Measurements from ENCODE around the gene KCNG4. TPM values are rescaled to one million over a fixed set of nuclear protein-coding genes. Genes with fewer than 3 reads are reported as not detected.

The KCNG4 gene
- total RNA-seq, 1 donor from 2014 or later = not detected

GRCh38 chr16:84227548-84227947 is 12.3 kb downstream of the KCNG4 start:
- TF ChIP-seq, protein P1, sequence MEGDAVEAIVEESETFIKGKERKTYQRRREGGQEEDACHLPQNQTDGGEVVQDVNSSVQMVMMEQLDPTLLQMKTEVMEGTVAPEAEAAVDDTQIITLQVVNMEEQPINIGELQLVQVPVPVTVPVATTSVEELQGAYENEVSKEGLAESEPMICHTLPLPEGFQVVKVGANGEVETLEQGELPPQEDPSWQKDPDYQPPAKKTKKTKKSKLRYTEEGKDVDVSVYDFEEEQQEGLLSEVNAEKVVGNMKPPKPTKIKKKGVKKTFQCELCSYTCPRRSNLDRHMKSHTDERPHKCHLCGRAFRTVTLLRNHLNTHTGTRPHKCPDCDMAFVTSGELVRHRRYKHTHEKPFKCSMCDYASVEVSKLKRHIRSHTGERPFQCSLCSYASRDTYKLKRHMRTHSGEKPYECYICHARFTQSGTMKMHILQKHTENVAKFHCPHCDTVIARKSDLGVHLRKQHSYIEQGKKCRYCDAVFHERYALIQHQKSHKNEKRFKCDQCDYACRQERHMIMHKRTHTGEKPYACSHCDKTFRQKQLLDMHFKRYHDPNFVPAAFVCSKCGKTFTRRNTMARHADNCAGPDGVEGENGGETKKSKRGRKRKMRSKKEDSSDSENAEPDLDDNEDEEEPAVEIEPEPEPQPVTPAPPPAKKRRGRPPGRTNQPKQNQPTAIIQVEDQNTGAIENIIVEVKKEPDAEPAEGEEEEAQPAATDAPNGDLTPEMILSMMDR (IDR thresholded peaks at IDR 0.05) = no peak
- no peaks in the 10 kb centered on the region for H3K36me3 Mint-ChIP-seq (ENCODE audit: unreplicated experiment)
- no peak for DNase-seq (ENCODE audit: extremely low spot score, unreplicated experiment)
- peaks cover 21% of the 10 kb centered on the region for H3K4me1 Mint-ChIP-seq (ENCODE audit: unreplicated experiment)
- H3K27ac Mint-ChIP-seq (ENCODE audit: unreplicated experiment) = no peak overlapping the region
- H3K4me3 Mint-ChIP-seq (ENCODE audit: unreplicated experiment) = no peak overlapping the region
- H3K27me3 Mint-ChIP-seq (ENCODE audit: unreplicated experiment) = peaks cover 44% of the 10 kb centered on the region
- no peaks in the 10 kb centered on the region for H3K9me3 Mint-ChIP-seq (ENCODE audit: unreplicated experiment)

- TF ChIP-seq, protein P1 (IDR thresholded peaks at IDR 0.05) = no peak
- Mint-ChIP-seq H3K9me3 (ENCODE audit: unreplicated experiment) (no peaks in the 10 kb centered on the region), H3K36me3 (ENCODE audit: unreplicated experiment) (no peaks in the 10 kb centered on the region), H3K27ac (ENCODE audit: unreplicated experiment) (no peak overlapping the region), H3K27me3 (ENCODE audit: unreplicated experiment) (peaks cover 44% of the 10 kb centered on the region), H3K4me3 (ENCODE audit: unreplicated experiment) (no peak overlapping the region), H3K4me1 (ENCODE audit: unreplicated experiment) (peaks cover 21% of the 10 kb centered on the region)
- DNase-seq (ENCODE audit: extremely low spot score, unreplicated experiment) = no peak
Measured at GRCh38 chr16:84226026-84226425, 13.8 kb downstream of the KCNG4 start.

DNA sequence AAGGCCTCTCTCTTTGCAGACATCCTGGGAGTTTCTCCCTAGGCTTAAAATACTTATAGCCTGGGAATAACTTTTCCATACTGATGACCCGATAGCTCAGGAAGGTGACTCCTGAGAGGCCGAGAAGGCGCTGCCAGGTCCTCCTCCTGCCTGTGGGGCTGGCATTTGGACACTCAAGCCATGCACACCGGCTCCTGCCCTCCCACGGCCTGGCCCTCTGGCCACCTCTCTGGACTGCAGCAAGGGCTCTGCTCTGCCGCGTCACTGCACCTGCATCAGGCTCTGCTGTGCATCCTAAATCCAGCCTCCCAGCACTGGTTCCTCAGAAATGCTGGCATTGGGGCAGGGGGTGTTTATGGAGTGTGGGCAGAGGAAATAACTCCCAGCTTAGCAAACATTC is 14.2 kb downstream of the KCNG4 start:
- no peaks in the 10 kb centered on the region for H3K9me3 Mint-ChIP-seq (ENCODE audit: unreplicated experiment)
- no peak overlapping the region for H3K27ac Mint-ChIP-seq (ENCODE audit: unreplicated experiment)
- no peak for DNase-seq (ENCODE audit: extremely low spot score, unreplicated experiment)
- no peak overlapping the region for H3K4me3 Mint-ChIP-seq (ENCODE audit: unreplicated experiment)
- H3K27me3 Mint-ChIP-seq (ENCODE audit: unreplicated experiment) = peaks cover 44% of the 10 kb centered on the region
- no peaks in the 10 kb centered on the region for H3K36me3 Mint-ChIP-seq (ENCODE audit: unreplicated experiment)
- peaks cover 21% of the 10 kb centered on the region for H3K4me1 Mint-ChIP-seq (ENCODE audit: unreplicated experiment)
- TF ChIP-seq, protein P1 (IDR thresholded peaks at IDR 0.05) = no peak

GRCh38 chr16:84225126-84225525 is 14.7 kb downstream of the KCNG4 start:
- Mint-ChIP-seq H3K4me1 (ENCODE audit: unreplicated experiment) (peaks cover 21% of the 10 kb centered on the region), H3K36me3 (ENCODE audit: unreplicated experiment) (no peaks in the 10 kb centered on the region), H3K27ac (ENCODE audit: unreplicated experiment) (no peak overlapping the region), H3K9me3 (ENCODE audit: unreplicated experiment) (no peaks in the 10 kb centered on the region), H3K27me3 (ENCODE audit: unreplicated experiment) (peaks cover 43% of the 10 kb centered on the region), H3K4me3 (ENCODE audit: unreplicated experiment) (no peak overlapping the region)
- TF ChIP-seq, protein P1 (IDR thresholded peaks at IDR 0.05) = no peak
- no peak for DNase-seq (ENCODE audit: extremely low spot score, unreplicated experiment)

GRCh38 chr16:84224554-84224953 is 15.3 kb downstream of the KCNG4 start:
- Mint-ChIP-seq H3K36me3 (ENCODE audit: unreplicated experiment) (no peaks in the 10 kb centered on the region), H3K4me1 (ENCODE audit: unreplicated experiment) (peaks cover 21% of the 10 kb centered on the region), H3K4me3 (ENCODE audit: unreplicated experiment) (no peak overlapping the region), H3K9me3 (ENCODE audit: unreplicated experiment) (no peaks in the 10 kb centered on the region), H3K27me3 (ENCODE audit: unreplicated experiment) (peaks cover 40% of the 10 kb centered on the region), H3K27ac (ENCODE audit: unreplicated experiment) (no peak overlapping the region)
- TF ChIP-seq, protein P1 (IDR thresholded peaks at IDR 0.05) = no peak
- DNase-seq (ENCODE audit: extremely low spot score, unreplicated experiment) = no peak
